ENCODE measurements around the gene DHH. TPM values are rescaled to one million over a fixed set of nuclear protein-coding genes. Genes with fewer than 3 reads are reported as not detected.
"Not testable (repeated sequence)": the region's sequence is repeated elsewhere in the genome, so short reads cannot be mapped to it uniquely, and the experiment has no call there.

Gene DHH
- polyA plus RNA-seq (2012; ENCODE audit: low read depth, missing spikeins): not detected

GRCh38 chr12:49094160-49094974 is at the start of gene DHH:
Gene DHH (minus strand): TSS chr12:49094801. CDS start chr12:49094512, 289 bp downstream.
- DNase-seq (ENCODE audit: insufficient read length, low spot score) (no peak), FAIRE-seq (no peak)
- no peak for TF ChIP-seq POU2F2 (IDR thresholded peaks at IDR 0.05; ENCODE audit: low read depth, low read length)
- TF ChIP-seq POLR2AphosphoS5 (IDR thresholded peaks at IDR 0.05; ENCODE audit: low read depth, low read length): no peak
- TF ChIP-seq PAX5 (IDR thresholded peaks at IDR 0.05; ENCODE audit: insufficient read depth, low read length, severe bottlenecking): no peak
- no peak; the same call in 1 of the 2 replicates for TF ChIP-seq POLR2A (IDR thresholded peaks at IDR 0.05; ENCODE audit: low read depth, low read length)
- TF ChIP-seq SPI1 (IDR thresholded peaks at IDR 0.05; ENCODE audit: low read depth, low read length): no peak
- no peak for TF ChIP-seq TAF1 (IDR thresholded peaks at IDR 0.05; ENCODE audit: low read depth, low read length)

DNA sequence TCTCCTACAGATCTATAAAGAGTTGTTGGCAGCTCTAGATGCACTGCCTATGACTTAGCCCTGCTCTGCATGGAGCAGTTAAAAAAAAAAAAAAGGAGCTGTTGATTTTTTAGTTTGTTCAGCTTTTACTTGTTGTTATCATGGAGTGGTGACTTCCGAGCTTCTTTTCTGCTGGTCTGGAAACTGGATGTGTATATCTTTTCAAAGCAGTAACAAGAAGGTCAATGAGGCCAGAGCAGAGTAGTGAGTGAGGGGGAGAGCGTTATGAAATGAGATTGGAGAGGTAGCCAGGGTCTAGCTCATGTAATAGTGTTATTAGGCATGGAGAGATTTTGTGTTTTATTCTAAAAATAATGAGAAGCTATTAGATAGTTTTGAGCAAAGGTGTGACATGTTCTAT is 49.8 kb upstream of the DHH start:
- FAIRE-seq (no peak), DNase-seq (ENCODE audit: insufficient read length, low spot score) (no peak)
- TF ChIP-seq POLR2AphosphoS5 (IDR thresholded peaks at IDR 0.05; ENCODE audit: low read depth, low read length) (no peak), POLR2A (IDR thresholded peaks at IDR 0.05; ENCODE audit: low read depth, low read length) (no peak), PAX5 (IDR thresholded peaks at IDR 0.05; ENCODE audit: insufficient read depth, low read length, severe bottlenecking) (no peak), SPI1 (IDR thresholded peaks at IDR 0.05; ENCODE audit: low read depth, low read length) (no peak), TAF1 (IDR thresholded peaks at IDR 0.05; ENCODE audit: low read depth, low read length) (no peak), POU2F2 (IDR thresholded peaks at IDR 0.05; ENCODE audit: low read depth, low read length) (no peak)

GRCh38 chr12:49138999-49139398 is 44.4 kb upstream of the DHH start:
- TF ChIP-seq SPI1 (IDR thresholded peaks at IDR 0.05; ENCODE audit: low read depth, low read length): no peak
- TF ChIP-seq TAF1 (IDR thresholded peaks at IDR 0.05; ENCODE audit: low read depth, low read length): no peak
- TF ChIP-seq PAX5 (IDR thresholded peaks at IDR 0.05; ENCODE audit: insufficient read depth, low read length, severe bottlenecking): no peak
- TF ChIP-seq POU2F2 (IDR thresholded peaks at IDR 0.05; ENCODE audit: low read depth, low read length): no peak
- TF ChIP-seq POLR2AphosphoS5 (IDR thresholded peaks at IDR 0.05; ENCODE audit: low read depth, low read length): no peak
- no peak for TF ChIP-seq POLR2A (IDR thresholded peaks at IDR 0.05; ENCODE audit: low read depth, low read length)
- no peak for FAIRE-seq
- DNase-seq (ENCODE audit: insufficient read length, low spot score): no peak

GRCh38 chr12:49138587-49138986 is 44.0 kb upstream of the DHH start:
- FAIRE-seq (no peak), DNase-seq (ENCODE audit: insufficient read length, low spot score) (no peak)
- TF ChIP-seq POLR2AphosphoS5 (IDR thresholded peaks at IDR 0.05; ENCODE audit: low read depth, low read length) (no peak), POLR2A (IDR thresholded peaks at IDR 0.05; ENCODE audit: low read depth, low read length) (no peak), TAF1 (IDR thresholded peaks at IDR 0.05; ENCODE audit: low read depth, low read length) (no peak), POU2F2 (IDR thresholded peaks at IDR 0.05; ENCODE audit: low read depth, low read length) (no peak), PAX5 (IDR thresholded peaks at IDR 0.05; ENCODE audit: insufficient read depth, low read length, severe bottlenecking) (no peak), SPI1 (IDR thresholded peaks at IDR 0.05; ENCODE audit: low read depth, low read length) (no peak)

DNA sequence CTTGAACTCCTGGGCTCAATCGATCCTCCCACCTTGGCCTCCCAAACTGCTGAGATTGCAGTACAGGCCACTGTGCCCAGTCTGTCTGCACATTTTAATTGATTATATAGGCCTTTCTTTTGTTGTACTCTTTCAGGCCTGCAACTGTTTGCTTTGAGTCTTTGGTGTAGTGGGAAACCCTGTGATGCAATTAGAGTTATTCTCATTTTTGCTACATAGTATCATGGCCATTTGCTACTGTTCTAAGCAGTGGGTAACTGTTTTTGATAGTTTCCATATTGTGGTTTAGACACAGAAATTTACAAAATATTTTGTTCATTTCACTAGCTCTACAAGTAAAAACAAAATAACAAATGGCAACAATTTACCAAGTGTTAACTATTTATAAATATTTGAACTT is 42.9 kb upstream of the DHH start:
- FAIRE-seq (peak; percentile 9), DNase-seq (ENCODE audit: insufficient read length, low spot score) (no peak)
- no peak for TF ChIP-seq TAF1 (IDR thresholded peaks at IDR 0.05; ENCODE audit: low read depth, low read length)
- TF ChIP-seq POU2F2 (IDR thresholded peaks at IDR 0.05; ENCODE audit: low read depth, low read length): no peak
- no peak for TF ChIP-seq PAX5 (IDR thresholded peaks at IDR 0.05; ENCODE audit: insufficient read depth, low read length, severe bottlenecking)
- no peak for TF ChIP-seq POLR2A (IDR thresholded peaks at IDR 0.05; ENCODE audit: low read depth, low read length)
- no peak for TF ChIP-seq POLR2AphosphoS5 (IDR thresholded peaks at IDR 0.05; ENCODE audit: low read depth, low read length)
- TF ChIP-seq SPI1 (IDR thresholded peaks at IDR 0.05; ENCODE audit: low read depth, low read length): no peak

GRCh38 chr12:49136997-49137396 is 42.4 kb upstream of the DHH start:
- FAIRE-seq: peak; percentile 71
- DNase-seq (ENCODE audit: insufficient read length, low spot score): not testable (repeated sequence)

- FAIRE-seq (no peak), DNase-seq (ENCODE audit: insufficient read length, low spot score) (no peak)
- no peak for TF ChIP-seq POLR2A (IDR thresholded peaks at IDR 0.05; ENCODE audit: low read depth, low read length)
- TF ChIP-seq SPI1 (IDR thresholded peaks at IDR 0.05; ENCODE audit: low read depth, low read length): no peak
- no peak for TF ChIP-seq PAX5 (IDR thresholded peaks at IDR 0.05; ENCODE audit: insufficient read depth, low read length, severe bottlenecking)
- no peak for TF ChIP-seq TAF1 (IDR thresholded peaks at IDR 0.05; ENCODE audit: low read depth, low read length)
- TF ChIP-seq POLR2AphosphoS5 (IDR thresholded peaks at IDR 0.05; ENCODE audit: low read depth, low read length): no peak
- TF ChIP-seq POU2F2 (IDR thresholded peaks at IDR 0.05; ENCODE audit: low read depth, low read length): no peak
These were observed 39.0 kb upstream of the DHH start for GRCh38 chr12:49133590-49133989.

GRCh38 chr12:49133014-49133413 is 38.4 kb upstream of the DHH start:
- FAIRE-seq (no peak), DNase-seq (ENCODE audit: insufficient read length, low spot score) (no peak)
- TF ChIP-seq POLR2AphosphoS5 (IDR thresholded peaks at IDR 0.05; ENCODE audit: low read depth, low read length): no peak
- TF ChIP-seq POU2F2 (IDR thresholded peaks at IDR 0.05; ENCODE audit: low read depth, low read length): no peak
- TF ChIP-seq SPI1 (IDR thresholded peaks at IDR 0.05; ENCODE audit: low read depth, low read length): no peak
- no peak for TF ChIP-seq TAF1 (IDR thresholded peaks at IDR 0.05; ENCODE audit: low read depth, low read length)

DNA sequence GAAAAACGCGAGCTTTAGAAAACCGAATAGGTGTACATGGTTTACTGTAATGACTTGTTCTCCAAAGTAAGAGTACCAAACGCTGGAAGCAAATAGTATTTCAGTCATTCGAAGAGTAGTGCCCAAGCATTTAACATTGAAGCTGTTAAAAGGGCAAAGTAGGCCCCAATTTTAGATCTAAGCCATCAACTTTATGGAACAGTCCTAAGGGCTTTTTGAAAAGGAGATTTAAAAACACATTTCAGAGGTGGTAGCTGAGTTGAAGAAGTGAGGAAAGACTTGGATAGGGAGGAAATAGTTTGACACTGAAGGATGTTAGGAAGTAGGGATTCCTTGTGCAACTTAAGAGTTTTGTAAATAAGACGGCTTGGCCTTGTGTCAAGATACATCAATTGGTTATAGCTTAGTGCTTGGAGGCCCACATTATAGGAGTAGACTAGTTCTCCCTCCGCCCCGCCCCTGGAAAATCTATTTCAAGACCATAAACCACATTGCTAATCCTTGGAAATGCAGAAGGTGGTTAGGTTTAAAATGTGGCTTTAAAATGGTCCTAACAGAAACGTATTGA is 37.4 kb upstream of the DHH start:
- DNase-seq (ENCODE audit: insufficient read length, low spot score): no peak
- no peak for FAIRE-seq
- TF ChIP-seq SPI1 (IDR thresholded peaks at IDR 0.05; ENCODE audit: low read depth, low read length): no peak
- no peak for TF ChIP-seq POLR2A (IDR thresholded peaks at IDR 0.05; ENCODE audit: low read depth, low read length)
- TF ChIP-seq PAX5 (IDR thresholded peaks at IDR 0.05; ENCODE audit: insufficient read depth, low read length, severe bottlenecking): no peak
- no peak for TF ChIP-seq TAF1 (IDR thresholded peaks at IDR 0.05; ENCODE audit: low read depth, low read length)
- no peak for TF ChIP-seq POU2F2 (IDR thresholded peaks at IDR 0.05; ENCODE audit: low read depth, low read length)
